Amniotic epithelial cell (primary cell): ENCODE measurements around the gene CSTB.

Source experiments
- DNase-seq: peaks from one replicate; pipeline ENCODE4 v3.0.0-alpha.2; 2010; ENCODE audit warnings: low read depth

Gene CSTB

GRCh38 chr21:43810505-43811261 is 34.6 kb upstream of the CSTB start:
- peak; percentile 41 for DNase-seq

- DNase-seq, result no peak
These were observed 33.9 kb upstream of the CSTB start for GRCh38 chr21:43809853-43810504.

GRCh38 chr21:43809346-43809799 is 33.3 kb upstream of the CSTB start:
- no peak for DNase-seq

GRCh38 chr21:43808832-43809251 is 32.7 kb upstream of the CSTB start:
- no peak for DNase-seq

- DNase-seq, result no peak
These were observed 32.3 kb upstream of the CSTB start for GRCh38 chr21:43808367-43808766.

GRCh38 chr21:43806017-43806710 is 30.1 kb upstream of the CSTB start:
- no peak for DNase-seq

GRCh38 chr21:43805275-43805800 is 29.2 kb upstream of the CSTB start:
- DNase-seq, result no peak

- no peak for DNase-seq
These were observed 27.6 kb upstream of the CSTB start for GRCh38 chr21:43803558-43804300.

GRCh38 chr21:43802713-43803313 is 26.7 kb upstream of the CSTB start:
- no peak for DNase-seq

GRCh38 chr21:43801006-43801783 is 25.1 kb upstream of the CSTB start:
- DNase-seq, result no peak

- DNase-seq, result no peak
These were observed 24.5 kb upstream of the CSTB start for GRCh38 chr21:43800566-43800965.

- no peak for DNase-seq
These were observed 24.0 kb upstream of the CSTB start for GRCh38 chr21:43800124-43800523.

- no peak for DNase-seq
These were observed 23.3 kb upstream of the CSTB start for GRCh38 chr21:43799301-43799840.

GRCh38 chr21:43797925-43798715 is 22.0 kb upstream of the CSTB start:
- DNase-seq, result no peak

- no peak for DNase-seq
These were observed 21.3 kb upstream of the CSTB start for GRCh38 chr21:43797415-43797814.

GRCh38 chr21:43794857-43795256 is 18.7 kb upstream of the CSTB start:
- DNase-seq, result no peak

- DNase-seq, result no peak
These were observed 18.2 kb upstream of the CSTB start for GRCh38 chr21:43794311-43794710.

- DNase-seq, result no peak
These were observed 17.1 kb upstream of the CSTB start for GRCh38 chr21:43793243-43793642.

- no peak for DNase-seq
These were observed 16.3 kb upstream of the CSTB start for GRCh38 chr21:43792406-43792805.
